HepG2 (cell line): Measurements from ENCODE around the gene BSND. TPM values are rescaled to one million over a fixed set of nuclear protein-coding genes. Genes with fewer than 3 reads are reported as not detected.

ENCODE experiments used
- ARID4A ChIP-seq: sonication (generic); formaldehyde crosslinking; IDR thresholded peaks from 2 replicates; pipeline ENCODE4 v1.5.0; 2020; ENCODE audit warnings: mild to moderate bottlenecking, missing genetic modification reagents, borderline replicate concordance
- DBP ChIP-seq: sonication (generic); formaldehyde crosslinking; IDR thresholded peaks from 2 replicates; pipeline ENCODE4 v1.4.0; 2020; ENCODE audit warnings: missing genetic modification reagents; ENCODE audit errors: not compliant biosample characterization
- FOXP1 ChIP-seq, 2 experiments: fragments of 450-650 bp in 1 of 2; IDR thresholded peaks; 2 replicates each; pipeline ENCODE4 v1.6.1; 2017 to 2018; ENCODE audit warnings: antibody characterized with exemption in 1 of 2
- LCORL ChIP-seq, 2 experiments: fragments of 450-650 bp in 1 of 2; sonication (generic) in 1 of 2; formaldehyde crosslinking in 1 of 2; IDR thresholded peaks; 2 replicates each; pipeline versions ENCODE4 v1.5.0 to v1.6.1; 2017 to 2020; ENCODE audit warnings: antibody characterized with exemption in 1 of 2, missing genetic modification reagents in 1 of 2
- SMARCC2 ChIP-seq: fragments of 450-650 bp; IDR thresholded peaks from 2 replicates; pipeline ENCODE4 v1.6.1; 2017; ENCODE audit warnings: antibody characterized with exemption, mild to moderate bottlenecking
- SRF ChIP-seq: IDR thresholded peaks from 2 replicates; pipeline ENCODE4 v1.6.1; 2011; ENCODE audit warnings: mild to moderate bottlenecking, low read depth, low read length, moderate library complexity
- ZNF121 ChIP-seq: sonication (generic); formaldehyde crosslinking; IDR thresholded peaks from 2 replicates; pipeline ENCODE4 v1.5.0; 2020; ENCODE audit warnings: mild to moderate bottlenecking, missing genetic modification reagents
- ZNF275 ChIP-seq: sonication (generic); formaldehyde crosslinking; IDR thresholded peaks from 2 replicates; pipeline ENCODE4 v1.8.0; 2022; ENCODE audit warnings: missing genetic modification reagents, mild to moderate bottlenecking, inconsistent platforms, borderline replicate concordance
- ZNF318 ChIP-seq: sonication (generic); formaldehyde crosslinking; IDR thresholded peaks from 2 replicates; pipeline ENCODE4 v1.4.0; 2020; ENCODE audit warnings: mild to moderate bottlenecking, missing genetic modification reagents
- ZNF33B ChIP-seq: sonication (generic); formaldehyde crosslinking; IDR thresholded peaks from 2 replicates; pipeline ENCODE4 v1.5.1; 2020; ENCODE audit warnings: mild to moderate bottlenecking, missing genetic modification reagents
- ZNF550 ChIP-seq: sonication (generic); formaldehyde crosslinking; IDR thresholded peaks from 2 replicates; pipeline ENCODE4 v1.4.0; 2020; ENCODE audit warnings: mild to moderate bottlenecking, missing genetic modification reagents, borderline replicate concordance
- ZNF563 ChIP-seq: sonication (generic); formaldehyde crosslinking; IDR thresholded peaks from 2 replicates; pipeline ENCODE4 v1.8.0; 2022; ENCODE audit warnings: mild to moderate bottlenecking, moderate library complexity, missing genetic modification reagents
- ZNF644 ChIP-seq: IDR thresholded peaks from 2 replicates; pipeline ENCODE4 v1.6.1; 2016; ENCODE audit warnings: low read depth
- ZSCAN12 ChIP-seq: sonication (generic); formaldehyde crosslinking; IDR thresholded peaks from 2 replicates; pipeline ENCODE4 v1.9.0; 2021; ENCODE audit warnings: mild to moderate bottlenecking, missing genetic modification reagents
- polyA plus RNA-seq, 8 experiments: library from polyadenylated mRNA; depleted of rRNA in 3 of 8; stranded (reverse) in 7 of 8; unstranded in 1 of 8; fragments of >200 nt; fragmentation: Illumina TruSeq in 4 of 8; extraction: Trizol in 4 of 8; gene quantifications; 2 replicates each; pipeline versions ENCODE4 v1.2.1 to v1.2.3, GENCODE V29; 2011 to 2016; ENCODE audit warnings: low read depth in 4 of 8, missing spikeins in 1 of 8, mixed read lengths in 1 of 8; ENCODE audit not compliant: insufficient read depth in 1 of 8
- total RNA-seq, 5 experiments: library from RNA; depleted of rRNA; stranded (reverse); fragments of >200 nt; fragmentation: Illumina TruSeq; extraction: Trizol; gene quantifications; 2 replicates each; pipeline ENCODE4 v1.2.3, GENCODE V29; 2016; ENCODE audit warnings: low read depth in 1 of 5

Gene BSND
- total and polyA plus RNA-seq, 2 of the 13 experiments (the other 11 are each of a cell fraction or from before 2014, with no cell fraction given) = not detected

GRCh38 chr1:55044617-55045397 lies 46.1 kb downstream of the BSND start (continued):
- TF ChIP-seq ZNF318 (CRISPR knock-in tag) = no peak
- no peak for TF ChIP-seq ZNF121 (CRISPR knock-in tag)
- TF ChIP-seq ZNF644 (CRISPR knock-in tag) = no peak
- TF ChIP-seq ZNF563 (CRISPR knock-in tag) = peak; percentile 98
- TF ChIP-seq ZNF33B (CRISPR knock-in tag) = no peak
- no peak for TF ChIP-seq ZNF550 (CRISPR knock-in tag)
- no peak for TF ChIP-seq FOXP1 (IDR thresholded peaks at IDR 0.05)
- no peak for TF ChIP-seq FOXP1 (CRISPR knock-in tag; IDR thresholded peaks at IDR 0.05)
- TF ChIP-seq LCORL (IDR thresholded peaks at IDR 0.05) = no peak
- no peak for TF ChIP-seq LCORL (CRISPR knock-in tag; IDR thresholded peaks at IDR 0.05)
- peak; percentile 47; the same call in 1 of the 2 replicates for TF ChIP-seq ARID4A (CRISPR knock-in tag)
- TF ChIP-seq ZSCAN12 (CRISPR knock-in tag) = no peak
- no peak for TF ChIP-seq SRF
- no peak for TF ChIP-seq SMARCC2
- TF ChIP-seq DBP = no peak
- TF ChIP-seq ZNF275 (CRISPR knock-in tag) = no peak
